Measurements from ENCODE around the gene DAD1. TPM values are rescaled to one million over a fixed set of nuclear protein-coding genes. Genes with fewer than 3 reads are reported as not detected.
A peak's percentile ranks its signal among the peaks of the same experiment; 100 is the strongest.
"Not testable (repeated sequence)": the region's sequence is repeated elsewhere in the genome, so short reads cannot be mapped to it uniquely, and the experiment has no call there.

Gene DAD1
- total RNA-seq, 1 donor from 2014 or later: 398 TPM

GRCh38 chr14:22553445-22553844 lies 35.6 kb downstream of the DAD1 start:
- DNase-seq (ENCODE audit: low read depth): no peak

- no peak for DNase-seq (ENCODE audit: low read depth)
These were observed 36.3 kb downstream of the DAD1 start for GRCh38 chr14:22552827-22553076.

GRCh38 chr14:22552001-22552826 lies 36.8 kb downstream of the DAD1 start:
- DNase-seq (ENCODE audit: low read depth): no peak

GRCh38 chr14:22551605-22551997 lies 37.4 kb downstream of the DAD1 start:
- DNase-seq (ENCODE audit: low read depth): no peak

- DNase-seq (ENCODE audit: low read depth): peak; percentile 52
These were observed 38.9 kb downstream of the DAD1 start for GRCh38 chr14:22549981-22550673.

- DNase-seq (ENCODE audit: low read depth): no peak
These were observed 39.6 kb downstream of the DAD1 start for GRCh38 chr14:22549324-22549962.

- peak; percentile 16 for DNase-seq (ENCODE audit: low read depth)
These were observed 40.9 kb downstream of the DAD1 start for GRCh38 chr14:22547948-22548750.

- DNase-seq (ENCODE audit: low read depth): peak; percentile 96
These were observed 41.6 kb downstream of the DAD1 start for GRCh38 chr14:22547313-22547947.

GRCh38 chr14:22546722-22547071 lies 42.3 kb downstream of the DAD1 start:
- no peak for DNase-seq (ENCODE audit: low read depth)

GRCh38 chr14:22545842-22546721 lies 42.9 kb downstream of the DAD1 start:
- peak; percentile 68 for DNase-seq (ENCODE audit: low read depth)

- DNase-seq (ENCODE audit: low read depth): no peak
These were observed 44.1 kb downstream of the DAD1 start for GRCh38 chr14:22544881-22545420.

- DNase-seq (ENCODE audit: low read depth): no peak
These were observed 44.6 kb downstream of the DAD1 start for GRCh38 chr14:22544406-22544805.

GRCh38 chr14:22543570-22544357 lies 45.3 kb downstream of the DAD1 start:
- not testable (repeated sequence) for DNase-seq (ENCODE audit: low read depth)

GRCh38 chr14:22542360-22542759 lies 46.7 kb downstream of the DAD1 start:
- no peak for DNase-seq (ENCODE audit: low read depth)

GRCh38 chr14:22541721-22542120 lies 47.3 kb downstream of the DAD1 start:
- no peak for DNase-seq (ENCODE audit: low read depth)

GRCh38 chr14:22540811-22541360 lies 48.1 kb downstream of the DAD1 start:
- DNase-seq (ENCODE audit: low read depth): no peak

GRCh38 chr14:22540293-22540692 lies 48.7 kb downstream of the DAD1 start:
- DNase-seq (ENCODE audit: low read depth): no peak

- DNase-seq (ENCODE audit: low read depth): no peak
These were observed 49.2 kb downstream of the DAD1 start for GRCh38 chr14:22539831-22540230.

Data from myocyte (in vitro differentiated cells).